ENCODE measurements around the gene L3MBTL2.

DNA sequence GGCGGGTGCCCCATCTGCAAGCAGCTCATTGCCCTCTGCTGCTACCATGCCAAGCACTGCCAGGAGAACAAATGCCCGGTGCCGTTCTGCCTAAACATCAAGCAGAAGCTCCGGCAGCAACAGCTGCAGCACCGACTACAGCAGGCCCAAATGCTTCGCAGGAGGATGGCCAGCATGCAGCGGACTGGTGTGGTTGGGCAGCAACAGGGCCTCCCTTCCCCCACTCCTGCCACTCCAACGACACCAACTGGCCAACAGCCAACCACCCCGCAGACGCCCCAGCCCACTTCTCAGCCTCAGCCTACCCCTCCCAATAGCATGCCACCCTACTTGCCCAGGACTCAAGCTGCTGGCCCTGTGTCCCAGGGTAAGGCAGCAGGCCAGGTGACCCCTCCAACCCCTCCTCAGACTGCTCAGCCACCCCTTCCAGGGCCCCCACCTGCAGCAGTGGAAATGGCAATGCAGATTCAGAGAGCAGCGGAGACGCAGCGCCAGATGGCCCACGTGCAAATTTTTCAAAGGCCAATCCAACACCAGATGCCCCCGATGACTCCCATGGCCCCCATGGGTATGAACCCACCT, 28.0 kb upstream of the L3MBTL2 start:
- TF ChIP-seq, protein P1, sequence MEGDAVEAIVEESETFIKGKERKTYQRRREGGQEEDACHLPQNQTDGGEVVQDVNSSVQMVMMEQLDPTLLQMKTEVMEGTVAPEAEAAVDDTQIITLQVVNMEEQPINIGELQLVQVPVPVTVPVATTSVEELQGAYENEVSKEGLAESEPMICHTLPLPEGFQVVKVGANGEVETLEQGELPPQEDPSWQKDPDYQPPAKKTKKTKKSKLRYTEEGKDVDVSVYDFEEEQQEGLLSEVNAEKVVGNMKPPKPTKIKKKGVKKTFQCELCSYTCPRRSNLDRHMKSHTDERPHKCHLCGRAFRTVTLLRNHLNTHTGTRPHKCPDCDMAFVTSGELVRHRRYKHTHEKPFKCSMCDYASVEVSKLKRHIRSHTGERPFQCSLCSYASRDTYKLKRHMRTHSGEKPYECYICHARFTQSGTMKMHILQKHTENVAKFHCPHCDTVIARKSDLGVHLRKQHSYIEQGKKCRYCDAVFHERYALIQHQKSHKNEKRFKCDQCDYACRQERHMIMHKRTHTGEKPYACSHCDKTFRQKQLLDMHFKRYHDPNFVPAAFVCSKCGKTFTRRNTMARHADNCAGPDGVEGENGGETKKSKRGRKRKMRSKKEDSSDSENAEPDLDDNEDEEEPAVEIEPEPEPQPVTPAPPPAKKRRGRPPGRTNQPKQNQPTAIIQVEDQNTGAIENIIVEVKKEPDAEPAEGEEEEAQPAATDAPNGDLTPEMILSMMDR (conservative IDR thresholded peaks at IDR 0.05 in 1 of 2, IDR thresholded peaks at IDR 0.05 in 1 of 2; ENCODE audit: extremely low read depth in 1 of 2, insufficient read depth in 1 of 2, low read depth in 1 of 2, low read length in 2 of 2): no peak
- TF ChIP-seq EZH2 (IDR thresholded peaks at IDR 0.05; ENCODE audit: borderline replicate concordance, low read length): no peak

Measured in mammary epithelial cell (primary cell).